HG03439 (cell line): Measurements from ENCODE around the gene RNASE9.
A peak's percentile ranks its signal among the peaks of the same experiment; 100 is the strongest.
"Not testable (repeated sequence)": the region's sequence is repeated elsewhere in the genome, so short reads cannot be mapped to it uniquely, and the experiment has no call there.

Experiments used
- ATAC-seq: cut with Tn5 transposase; IDR thresholded peaks from one replicate; pipeline ENCODE4 v1.9.1; 2021; ENCODE audit warnings: mild to moderate bottlenecking, moderate library complexity; ENCODE audit not compliant: unreplicated experiment

The RNASE9 gene

DNA sequence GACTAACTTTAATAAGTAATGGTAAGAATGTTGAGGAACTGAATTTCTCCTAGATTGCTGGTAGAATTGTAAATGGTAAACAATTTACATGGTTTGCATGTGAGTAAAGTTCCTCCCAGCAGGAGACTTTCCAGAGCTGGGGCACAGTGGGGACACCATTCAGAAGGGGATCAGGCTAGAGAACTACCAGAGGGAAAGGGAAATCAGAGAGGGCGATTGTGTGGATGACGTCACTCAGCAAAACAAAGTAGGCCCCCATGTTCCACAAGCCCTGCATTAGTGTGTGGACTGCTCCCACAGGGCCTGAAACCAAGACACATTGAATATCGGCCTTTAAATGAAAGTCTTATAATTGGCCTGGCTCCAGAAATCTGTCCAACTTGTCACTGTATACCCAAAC, 17.5 kb upstream of the RNASE9 start:
- no peak for ATAC-seq

DNA sequence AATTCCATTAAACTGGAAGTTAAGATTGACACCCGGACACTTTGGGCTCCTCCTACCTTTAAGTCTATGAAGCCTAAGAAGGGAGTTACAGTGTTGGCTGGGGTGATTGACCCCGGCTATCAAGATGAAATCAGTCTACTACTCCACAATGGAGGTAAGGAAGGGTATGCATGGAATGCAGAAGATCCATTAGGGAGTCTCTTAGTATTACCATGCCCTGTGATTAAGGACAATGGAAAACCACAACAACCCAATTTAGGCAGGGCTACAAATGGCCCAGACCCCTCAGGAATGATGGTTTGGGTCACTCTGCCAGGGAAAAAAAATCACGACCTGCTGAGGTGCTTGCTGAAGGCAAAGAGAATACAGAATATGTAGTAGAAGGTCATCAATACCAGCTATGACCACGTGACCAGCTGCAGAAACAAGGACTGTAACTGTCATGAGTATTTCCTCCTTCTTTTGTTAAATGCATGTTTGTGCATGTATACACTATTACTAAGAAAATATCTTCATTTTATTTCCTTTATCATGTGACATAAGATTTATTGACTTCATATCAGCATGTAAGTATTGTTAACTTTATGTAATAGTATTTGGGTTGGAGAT, 11.6 kb upstream of the RNASE9 start:
- not testable (repeated sequence) for ATAC-seq

GRCh38 chr14:20570720-20571119, 9.9 kb upstream of the RNASE9 start:
- ATAC-seq = not testable (repeated sequence)

DNA sequence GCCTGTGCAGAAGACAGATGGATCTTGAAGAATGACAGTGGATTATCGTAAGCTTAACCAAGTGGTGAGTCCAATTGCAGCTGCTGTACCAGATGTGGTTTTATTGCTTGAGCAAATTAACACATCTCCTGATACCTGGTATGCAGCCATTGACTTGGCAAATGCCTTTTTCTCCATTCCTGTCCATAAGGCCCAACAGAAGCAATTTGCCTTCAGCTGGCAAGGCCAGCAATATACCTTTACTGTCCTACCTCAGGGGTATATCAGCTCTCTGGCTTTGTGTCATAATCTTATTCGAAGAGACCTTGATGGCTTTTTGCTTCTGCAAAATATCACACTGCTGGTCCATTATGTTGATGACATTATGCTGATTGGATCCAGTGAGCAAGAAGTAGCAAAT, 9.0 kb upstream of the RNASE9 start:
- not testable (repeated sequence) for ATAC-seq

DNA sequence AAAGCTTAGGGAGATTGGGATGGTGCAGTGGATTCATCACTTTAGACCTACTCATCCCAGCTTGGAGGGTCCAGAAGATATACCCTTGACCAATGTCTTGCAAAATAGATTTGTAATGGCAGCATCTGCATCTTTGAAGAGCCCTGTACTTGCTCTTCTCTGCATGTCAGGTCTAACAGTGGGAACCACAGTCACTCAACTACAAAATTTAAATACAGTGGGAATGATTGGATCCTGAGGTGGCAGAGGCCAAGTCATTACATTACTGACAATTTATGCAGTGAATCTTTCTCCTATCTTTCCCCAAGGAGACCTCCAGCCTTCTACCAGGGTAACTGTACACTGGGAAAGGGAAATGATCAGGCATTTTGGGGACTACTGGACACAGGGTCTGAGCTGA, 8.2 kb upstream of the RNASE9 start:
- ATAC-seq = no peak

- no peak for ATAC-seq
Measured at GRCh38 chr14:20568393-20568792, 7.5 kb upstream of the RNASE9 start.

DNA sequence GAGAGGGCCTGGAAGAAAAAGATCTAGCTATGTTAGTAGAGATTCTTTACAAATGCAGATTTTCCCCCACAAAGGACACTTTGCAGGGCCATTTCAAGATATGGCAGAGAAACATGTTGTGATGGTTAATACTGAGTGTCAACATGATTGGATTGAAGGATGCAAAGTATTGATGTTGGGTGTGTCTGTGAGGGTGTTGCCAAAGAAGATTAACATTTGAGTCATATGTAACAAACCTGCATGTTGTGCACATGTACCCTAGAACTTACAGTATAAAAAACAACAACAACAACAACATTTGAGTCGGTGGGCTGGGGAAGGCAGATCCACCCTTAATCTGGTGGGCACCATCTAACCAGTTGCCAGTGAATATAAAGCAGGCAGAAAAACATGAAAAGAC, 6.4 kb upstream of the RNASE9 start:
- not testable (repeated sequence) for ATAC-seq

- ATAC-seq = no peak
Measured at GRCh38 chr14:20564501-20564997, 3.7 kb upstream of the RNASE9 start.

- no peak for ATAC-seq
Measured at GRCh38 chr14:20563971-20564370, 3.1 kb upstream of the RNASE9 start.

DNA sequence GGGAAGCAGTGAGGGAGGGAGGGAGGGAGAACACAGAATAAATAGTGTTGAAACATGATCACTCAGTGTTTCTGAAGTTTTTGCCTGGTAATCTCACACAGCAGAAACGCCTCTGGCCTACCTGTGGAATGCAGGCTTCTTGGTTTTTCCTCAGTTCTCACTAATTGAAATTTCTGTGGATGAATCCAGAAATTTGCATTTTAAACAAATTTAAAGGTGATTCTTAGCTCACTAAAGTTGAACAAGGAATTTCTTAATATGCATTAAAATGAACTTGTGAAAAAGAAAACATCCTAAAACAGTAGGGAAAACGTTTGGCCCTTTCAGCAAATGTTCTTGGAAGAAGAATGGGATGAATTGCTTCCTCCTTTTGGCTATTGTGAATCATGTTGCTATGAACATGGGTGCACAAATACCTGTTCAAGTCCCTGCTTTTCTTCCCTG, 1.4 kb downstream of the RNASE9 start:
- no peak for ATAC-seq

GRCh38 chr14:20557212-20557542, 3.7 kb downstream of the RNASE9 start:
- ATAC-seq = no peak

- ATAC-seq = no peak
Measured at GRCh38 chr14:20556500-20557211, 4.2 kb downstream of the RNASE9 start.

DNA sequence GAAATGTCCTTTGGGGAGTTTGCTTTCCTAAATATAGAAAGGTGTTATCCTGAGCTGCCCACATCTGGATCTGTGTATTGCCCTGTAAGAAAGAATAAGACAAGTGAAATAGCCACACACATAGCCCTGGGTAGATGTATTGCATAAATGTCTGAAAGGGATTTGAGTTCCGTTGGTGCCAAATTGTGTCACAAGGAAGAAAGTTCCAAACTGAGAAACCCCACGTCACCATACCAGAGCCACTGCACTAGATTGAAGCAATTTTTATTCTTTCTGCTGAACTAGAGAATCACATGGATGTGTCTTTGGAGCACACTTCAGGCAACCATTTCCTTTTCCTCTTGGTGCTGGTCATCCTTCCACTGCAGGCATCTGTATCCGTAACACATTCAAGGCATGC, 5.0 kb downstream of the RNASE9 start:
- no peak for ATAC-seq

- ATAC-seq = no peak
Measured at GRCh38 chr14:20553024-20553423, 7.8 kb downstream of the RNASE9 start.

DNA sequence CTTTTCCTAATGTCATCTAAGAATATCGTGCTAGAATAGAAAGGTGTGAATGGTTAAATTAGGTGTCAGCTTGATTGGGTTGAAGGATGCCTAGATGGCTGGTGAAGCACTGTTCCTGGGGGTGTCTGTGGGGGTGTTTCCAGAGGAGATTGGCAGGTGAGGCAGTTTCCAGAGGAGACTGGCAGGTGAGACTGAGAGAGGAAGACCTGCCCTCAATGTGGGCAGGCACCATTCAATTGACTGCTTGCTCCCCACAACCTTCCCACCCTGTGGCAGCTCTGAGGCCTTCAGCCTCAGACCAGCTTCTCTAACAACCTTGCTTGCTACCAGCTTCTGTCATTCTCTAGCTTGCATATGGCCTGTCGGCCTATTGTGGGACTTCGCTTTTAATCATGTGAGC, 9.2 kb downstream of the RNASE9 start:
- ATAC-seq = no peak

GRCh38 chr14:20550926-20551325, 9.9 kb downstream of the RNASE9 start:
- no peak for ATAC-seq

GRCh38 chr14:20548414-20549158, 12.3 kb downstream of the RNASE9 start:
- no peak for ATAC-seq

- ATAC-seq = no peak
Measured at GRCh38 chr14:20546877-20547276, 14.0 kb downstream of the RNASE9 start.

- ATAC-seq = no peak
Measured at GRCh38 chr14:20539906-20540305, 20.9 kb downstream of the RNASE9 start.

GRCh38 chr14:20530771-20531571, 29.9 kb downstream of the RNASE9 start:
- peak; percentile 64 for ATAC-seq

DNA sequence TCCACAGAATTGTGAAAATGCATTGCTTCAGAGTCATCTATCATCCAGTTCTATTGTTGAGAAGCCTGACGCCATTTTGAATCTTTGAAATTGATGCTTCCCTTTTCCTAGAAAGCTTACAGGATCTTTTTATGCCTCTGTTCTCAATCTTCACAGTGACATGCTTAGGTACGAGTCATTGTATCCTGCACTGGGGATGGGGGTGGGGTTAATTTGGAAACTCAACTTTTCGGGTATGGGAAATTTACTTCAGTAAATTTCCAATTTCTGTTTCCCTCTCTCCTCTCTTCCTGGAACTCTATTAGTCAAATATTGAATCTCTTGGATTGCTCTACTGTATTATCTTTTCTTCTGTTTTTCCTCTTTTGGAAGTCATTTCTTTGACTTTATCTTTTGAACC, 31.0 kb downstream of the RNASE9 start:
- no peak for ATAC-seq
